Trophoblast cell (in vitro differentiated cells and primary cell): ENCODE measurements around the gene TMEM26.

Source experiments
- DNase-seq, 2 donors: peaks; one replicate each; pipeline ENCODE4 v3.0.0-alpha.2; 2016
- H2AFZ ChIP-seq: 2 replicates; pipeline ENCODE4 v1.6.1; 2013; ENCODE audit warnings: low read length, moderate library complexity, mild to moderate bottlenecking; ENCODE audit not compliant: insufficient read depth, poor library complexity
- H2AK5ac ChIP-seq: 2 replicates; pipeline ENCODE4 v1.6.1; 2013; ENCODE audit warnings: mild to moderate bottlenecking, low read length
- H2BK120ac ChIP-seq: 2 replicates; pipeline ENCODE4 v1.6.1; 2013; ENCODE audit warnings: low read length, mild to moderate bottlenecking, moderate library complexity; ENCODE audit not compliant: insufficient read depth, poor library complexity
- H2BK12ac ChIP-seq: 2 replicates; pipeline ENCODE4 v1.6.1; 2013; ENCODE audit warnings: mild to moderate bottlenecking, low read length, moderate library complexity
- H2BK5ac ChIP-seq: 2 replicates; pipeline ENCODE4 v1.6.1; 2013; ENCODE audit warnings: low read length, low read depth, moderate library complexity, mild to moderate bottlenecking; ENCODE audit not compliant: poor library complexity
- H3K14ac ChIP-seq: 2 replicates; pipeline ENCODE4 v1.6.1; 2013; ENCODE audit warnings: mild to moderate bottlenecking, low read length
- H3K18ac ChIP-seq: 2 replicates; pipeline ENCODE4 v1.6.1; 2013; ENCODE audit warnings: mild to moderate bottlenecking, low read length
- H3K23ac ChIP-seq: 2 replicates; pipeline ENCODE4 v1.6.1; 2013; ENCODE audit warnings: low read length
- H3K27ac ChIP-seq: 2 replicates; pipeline ENCODE4 v1.5.1; 2013; ENCODE audit warnings: low read depth, mild to moderate bottlenecking, inconsistent platforms, low read length, moderate library complexity
- H3K27me3 ChIP-seq: 2 replicates; pipeline ENCODE4 v1.6.1; 2013; ENCODE audit warnings: inconsistent platforms, mild to moderate bottlenecking, low read length, moderate library complexity; ENCODE audit not compliant: insufficient read depth
- H3K36me3 ChIP-seq, 2 experiments: 1 replicate in 1 of 2; 2 replicates in 1 of 2; pipeline ENCODE4 v1.6.1; 2013; ENCODE audit warnings: low read length in 2 of 2, mild to moderate bottlenecking in 2 of 2, moderate library complexity in 1 of 2; ENCODE audit not compliant: insufficient read depth in 2 of 2, control insufficient read depth in 1 of 2
- H3K4ac ChIP-seq: 2 replicates; pipeline ENCODE4 v1.6.1; 2013; ENCODE audit warnings: low read depth, mild to moderate bottlenecking, low read length, moderate library complexity
- H3K4me1 ChIP-seq, 2 experiments: 1 replicate in 1 of 2; 2 replicates in 1 of 2; pipeline ENCODE4 v1.6.1; 2013; ENCODE audit warnings: low read length in 2 of 2, mild to moderate bottlenecking in 2 of 2, moderate library complexity in 1 of 2; ENCODE audit not compliant: insufficient read depth in 2 of 2, control insufficient read depth in 1 of 2
- H3K4me2 ChIP-seq: 2 replicates; pipeline ENCODE4 v1.6.1; 2013; ENCODE audit warnings: inconsistent platforms, mild to moderate bottlenecking, low read length, moderate library complexity
- H3K4me3 ChIP-seq: 2 replicates; pipeline ENCODE4 v1.5.1; 2013; ENCODE audit warnings: mild to moderate bottlenecking, low read depth, low read length, inconsistent platforms
- H3K79me1 ChIP-seq: one replicate; pipeline ENCODE4 v1.6.1; 2013; ENCODE audit warnings: low read length
- H3K79me2 ChIP-seq: 2 replicates; pipeline ENCODE4 v1.6.1; 2013; ENCODE audit warnings: low read length, mild to moderate bottlenecking; ENCODE audit not compliant: control insufficient read depth, insufficient read depth, poor library complexity
- H3K9ac ChIP-seq: 2 replicates; pipeline ENCODE4 v1.6.1; 2013; ENCODE audit warnings: mild to moderate bottlenecking, low read length
- H3K9me3 ChIP-seq: 2 replicates; pipeline ENCODE4 v1.6.1; 2013; ENCODE audit warnings: low read depth, mild to moderate bottlenecking, control low read depth, inconsistent platforms, low read length; ENCODE audit not compliant: insufficient read depth
- H4K12ac ChIP-seq: 2 replicates; pipeline ENCODE4 v1.6.1; 2013; ENCODE audit warnings: low read depth, mild to moderate bottlenecking, low read length, moderate library complexity
- H4K8ac ChIP-seq: 2 replicates; pipeline ENCODE4 v1.6.1; 2013; ENCODE audit warnings: low read depth, mild to moderate bottlenecking, low read length, moderate library complexity
- H4K91ac ChIP-seq: one replicate; pipeline ENCODE4 v1.6.1; 2013; ENCODE audit warnings: low read depth, mild to moderate bottlenecking, low read length, moderate library complexity
- WGBS: extraction: QIAGEN DNeasy Blood & Tissue Kit; methylation state at CpG from one replicate; pipeline ENCODE4 v1.1.7; 2013; ENCODE audit warnings: missing lambda C conversion rate; ENCODE audit not compliant: insufficient read length, insufficient coverage; ENCODE audit errors: extremely low coverage; 5-methylcytosine and 5-hydroxymethylcytosine counted together

Gene TMEM26

DNA sequence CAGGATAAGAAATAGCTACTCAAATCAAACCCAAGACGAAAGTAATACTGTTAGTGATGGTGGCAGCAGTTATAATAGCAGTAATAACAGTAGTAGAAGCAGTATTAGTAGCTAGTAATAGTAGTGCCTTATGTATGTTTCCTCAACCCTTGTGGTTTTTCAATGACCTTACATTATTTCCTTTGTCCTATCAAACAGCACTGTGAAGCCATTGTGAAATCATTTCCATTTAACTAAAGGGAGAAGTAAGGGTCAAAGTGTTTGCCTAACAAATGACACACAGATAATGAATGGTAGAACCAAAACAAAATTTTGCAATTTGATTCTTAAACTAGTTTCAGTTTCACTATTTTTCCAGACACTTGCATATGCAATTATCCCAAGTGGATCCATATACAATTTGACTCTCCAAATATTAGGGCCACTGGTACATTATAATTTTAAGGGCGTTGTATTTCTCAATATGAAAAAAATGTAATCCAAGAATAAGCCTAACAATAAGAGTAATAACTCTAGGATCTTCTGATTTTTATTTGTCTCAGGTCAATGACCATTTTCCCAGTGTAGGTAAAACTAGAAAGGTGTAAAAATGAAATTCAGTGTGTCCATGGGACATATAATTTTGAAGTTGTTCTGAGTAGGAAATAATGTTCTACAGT, 33.7 kb upstream of the TMEM26 start:
- no peak overlapping the region for H2BK5ac ChIP-seq
- no peak overlapping the region for H3K23ac ChIP-seq
- no peak overlapping the region for H3K4me3 ChIP-seq
- H3K18ac ChIP-seq = no peak overlapping the region
- no peaks in the 10 kb centered on the region for H3K27me3 ChIP-seq
- H2AK5ac ChIP-seq = no peak overlapping the region
- no peaks in the 10 kb centered on the region for H3K79me1 ChIP-seq
- no peak overlapping the region for H4K12ac ChIP-seq
- no peak overlapping the region for H3K9ac ChIP-seq
- no peaks in the 10 kb centered on the region for H3K79me2 ChIP-seq
- no peak overlapping the region for H2AFZ ChIP-seq
- H4K8ac ChIP-seq = no peak overlapping the region
- no peak overlapping the region for H2BK12ac ChIP-seq
- no peak overlapping the region for H3K4ac ChIP-seq
- peak in 1 of 2 donors; percentile 34 for DNase-seq
- H4K91ac ChIP-seq = no peak overlapping the region
- H3K4me1 ChIP-seq = no peaks in the 10 kb centered on the region
- no peak overlapping the region for H2BK120ac ChIP-seq
- no peaks in the 10 kb centered on the region for H3K36me3 ChIP-seq
- no peak overlapping the region for H3K4me2 ChIP-seq
- no peak overlapping the region for H3K27ac ChIP-seq
- no CpG with 5 or more reads among the region's 2 CpGs for WGBS
- H3K14ac ChIP-seq = no peak overlapping the region
- no peaks in the 10 kb centered on the region for H3K9me3 ChIP-seq

DNA sequence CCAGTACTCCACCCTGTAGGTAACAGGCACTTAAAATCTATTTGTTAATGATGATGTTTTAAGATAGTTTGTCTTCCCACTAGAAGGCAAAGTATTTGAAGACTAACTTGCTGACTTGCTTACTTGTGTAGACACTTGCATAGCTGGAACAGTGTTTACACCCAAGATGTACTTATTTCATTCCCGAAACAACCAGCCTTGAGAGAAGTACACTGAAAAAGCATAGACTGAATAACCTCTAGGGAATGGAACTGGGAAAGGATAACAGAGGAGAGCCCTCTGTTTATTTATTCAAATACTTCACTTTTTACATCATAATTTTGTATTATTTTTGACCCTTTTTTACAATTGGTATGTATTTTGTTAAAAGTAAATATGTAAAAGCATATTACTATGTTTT, 33.1 kb upstream of the TMEM26 start:
- no peak overlapping the region for H3K4me3 ChIP-seq

DNA sequence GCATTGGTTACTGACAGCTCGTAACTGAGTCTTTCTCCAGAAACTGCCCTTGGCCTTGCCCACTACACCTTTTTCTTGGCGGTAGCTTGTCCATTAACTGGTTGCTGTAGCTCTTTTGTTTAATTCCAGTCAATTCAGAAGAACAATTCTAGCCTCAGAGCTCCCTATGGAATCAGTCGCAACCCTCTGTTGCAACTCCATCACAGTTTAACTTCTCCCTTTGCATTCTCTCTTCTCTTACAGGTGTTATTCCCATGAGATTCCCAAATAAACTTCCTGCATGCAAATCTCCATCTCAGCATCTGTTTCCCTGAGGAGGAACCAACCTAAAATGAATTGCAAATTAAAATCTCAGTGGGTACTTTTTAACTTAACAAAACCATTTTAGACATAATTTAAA, 28.4 kb upstream of the TMEM26 start:
- Histone ChIP-seq H3K79me2 (no peaks in the 10 kb centered on the region), H3K27me3 (no peaks in the 10 kb centered on the region), H3K4me1 (no peaks in the 10 kb centered on the region), H3K4me3 (no peak overlapping the region), H3K27ac (no peak overlapping the region), H3K23ac (no peak overlapping the region), H4K12ac (no peak overlapping the region), H3K9me3 (no peaks in the 10 kb centered on the region), H2AFZ (no peak overlapping the region), H3K36me3 (no peaks in the 10 kb centered on the region), H3K14ac (no peak overlapping the region), H3K79me1 (no peaks in the 10 kb centered on the region), H3K4ac (no peak overlapping the region), H3K18ac (no peak overlapping the region), H4K91ac (no peak overlapping the region), H2AK5ac (no peak overlapping the region), H2BK5ac (no peak overlapping the region), H3K9ac (no peak overlapping the region), H4K8ac (no peak overlapping the region), H2BK12ac (no peak overlapping the region), H3K4me2 (no peak overlapping the region), H2BK120ac (no peak overlapping the region)
- no CpG with 5 or more reads among the region's 3 CpGs for WGBS
- DNase-seq = no peak

More for the DNA sequence above, 33.1 kb upstream of the TMEM26 start:
- no peaks in the 10 kb centered on the region for H3K4me1 ChIP-seq
- H3K4ac ChIP-seq = no peak overlapping the region
- H3K18ac ChIP-seq = no peak overlapping the region
- no peak overlapping the region for H2AK5ac ChIP-seq
- H3K79me2 ChIP-seq = no peaks in the 10 kb centered on the region
- no peak overlapping the region for H3K27ac ChIP-seq
- no peak overlapping the region for H4K12ac ChIP-seq
- H4K8ac ChIP-seq = no peak overlapping the region
- no CpG with 5 or more reads among the region's 1 CpG for WGBS
- no peak overlapping the region for H2BK120ac ChIP-seq
- no peaks in the 10 kb centered on the region for H3K27me3 ChIP-seq
- H3K36me3 ChIP-seq = no peaks in the 10 kb centered on the region
- H4K91ac ChIP-seq = no peak overlapping the region
- no peak overlapping the region for H2AFZ ChIP-seq
- no peak overlapping the region for H3K14ac ChIP-seq
- no peaks in the 10 kb centered on the region for H3K79me1 ChIP-seq
- H3K4me2 ChIP-seq = no peak overlapping the region
- DNase-seq = no peak
- H3K9ac ChIP-seq = no peak overlapping the region
- H3K23ac ChIP-seq = no peak overlapping the region
- H3K9me3 ChIP-seq = no peaks in the 10 kb centered on the region
- no peak overlapping the region for H2BK12ac ChIP-seq
- no peak overlapping the region for H2BK5ac ChIP-seq

- Histone ChIP-seq H3K36me3 (no peaks in the 10 kb centered on the region), H3K27ac (no peak overlapping the region), H2AK5ac (no peak overlapping the region), H3K79me1 (no peaks in the 10 kb centered on the region), H2AFZ (no peak overlapping the region), H2BK12ac (no peak overlapping the region), H4K8ac (no peak overlapping the region), H3K4me2 (no peak overlapping the region), H3K23ac (no peak overlapping the region), H3K4me3 (no peak overlapping the region), H3K4ac (no peak overlapping the region), H3K18ac (no peak overlapping the region), H2BK120ac (no peak overlapping the region), H3K79me2 (no peaks in the 10 kb centered on the region), H4K12ac (no peak overlapping the region), H3K14ac (no peak overlapping the region), H4K91ac (no peak overlapping the region), H3K9me3 (no peaks in the 10 kb centered on the region), H2BK5ac (no peak overlapping the region), H3K9ac (no peak overlapping the region), H3K27me3 (no peaks in the 10 kb centered on the region), H3K4me1 (no peaks in the 10 kb centered on the region)
- WGBS = no CpG with 5 or more reads among the region's 2 CpGs
- no peak for DNase-seq
These were observed 27.0 kb upstream of the TMEM26 start for GRCh38 chr10:61480208-61480607.
